Naive thymus-derived CD4-positive, alpha-beta T cell (primary cell): ENCODE data around the gene TRUB1. TPM values are rescaled to one million over a fixed set of nuclear protein-coding genes. Genes with fewer than 3 reads are reported as not detected.

Experiments
- ATAC-seq: fragments of 150-1000 bp; cut with Tn5 transposase; 2 replicates; pipeline ENCODE4 v1.10.0; 2021; ENCODE audit warnings: mild to moderate bottlenecking, moderate library complexity
- CTCF ChIA-PET: fragments of 350-600 bp; sonication (Branson Sonifier 250); formaldehyde crosslinking; loops from one replicate; lab custom pipeline; 2021; ENCODE audit warnings: antibody characterized with exemption; lab: Charles Lee
- POLR2A ChIA-PET: fragments of 350-600 bp; sonication (Branson Sonifier 250); formaldehyde crosslinking; loops from one replicate; lab custom pipeline; 2021; ENCODE audit warnings: antibody characterized with exemption, inconsistent platforms; lab: Charles Lee
- DNase-seq, 9 donors: peaks; one replicate each; pipeline versions ENCODE4 v3.0.0 to v3.0.0-alpha.2; 2020 to 2022; ENCODE audit warnings: mixed read lengths in 1 of 9
- H3K27ac ChIP-seq: one replicate; pipeline ENCODE4 v1.7.0; 2013; ENCODE audit warnings: mild to moderate bottlenecking, low read depth, low read length, moderate library complexity
- H3K27me3 ChIP-seq, 2 donors: one replicate each; pipeline ENCODE4 v1.7.0; 2013; ENCODE audit warnings: low read length in 2 of 2, mild to moderate bottlenecking in 2 of 2, moderate library complexity in 2 of 2; ENCODE audit not compliant: control insufficient read depth in 2 of 2, insufficient read depth in 2 of 2
- H3K36me3 ChIP-seq, 3 experiments: 1 replicate in 2 of 3; 2 replicates in 1 of 3; pipeline ENCODE4 v1.7.0; 2013; ENCODE audit warnings: low read length in 3 of 3, mild to moderate bottlenecking in 3 of 3, moderate library complexity in 1 of 3; ENCODE audit not compliant: insufficient read depth in 3 of 3, control insufficient read depth in 2 of 3
- H3K4me1 ChIP-seq, 2 donors: one replicate each; pipeline ENCODE4 v1.7.0; 2013; ENCODE audit warnings: low read length in 2 of 2, mild to moderate bottlenecking in 2 of 2, moderate library complexity in 1 of 2; ENCODE audit not compliant: control insufficient read depth in 2 of 2, insufficient read depth in 2 of 2
- H3K4me3 ChIP-seq: 2 replicates; pipeline ENCODE4 v1.7.0; 2013; ENCODE audit warnings: mild to moderate bottlenecking, low read length
- H3K9me3 ChIP-seq, 3 experiments: 1 replicate in 2 of 3; 2 replicates in 1 of 3; pipeline ENCODE4 v1.7.0; 2013; ENCODE audit warnings: low read length in 3 of 3; ENCODE audit not compliant: control insufficient read depth in 2 of 3
- H3K27ac Mint-ChIP-seq, 9 donors: one replicate each; pipeline ENCODE4 v1.8.0; 2020 to 2022; ENCODE audit warnings: mixed read lengths in 9 of 9, mild to moderate bottlenecking in 8 of 9, moderate library complexity in 5 of 9, inconsistent platforms in 2 of 9
- H3K27me3 Mint-ChIP-seq, 5 donors: one replicate each; pipeline ENCODE4 v1.8.0; 2021 to 2022; ENCODE audit warnings: mixed read lengths in 5 of 5, mild to moderate bottlenecking in 1 of 5
- H3K36me3 Mint-ChIP-seq, 5 donors: one replicate each; pipeline ENCODE4 v1.8.0; 2020 to 2022; ENCODE audit warnings: mixed read lengths in 5 of 5, mild to moderate bottlenecking in 3 of 5, inconsistent platforms in 1 of 5
- H3K4me1 Mint-ChIP-seq, 7 donors: one replicate each; pipeline ENCODE4 v1.8.0; 2020 to 2022; ENCODE audit warnings: mixed read lengths in 7 of 7, mild to moderate bottlenecking in 3 of 7, inconsistent platforms in 1 of 7
- H3K4me3 Mint-ChIP-seq, 10 donors: one replicate each; pipeline ENCODE4 v1.8.0; 2020 to 2022; ENCODE audit warnings: mild to moderate bottlenecking in 10 of 10, mixed read lengths in 10 of 10, moderate library complexity in 6 of 10, inconsistent platforms in 2 of 10
- H3K9me3 Mint-ChIP-seq, 11 donors: one replicate each; pipeline ENCODE4 v1.8.0; 2020 to 2022; ENCODE audit warnings: mixed read lengths in 11 of 11, mild to moderate bottlenecking in 4 of 11, inconsistent platforms in 1 of 11, moderate library complexity in 1 of 11
- intact Hi-C, 2 donors: fragments of 100-400 bp; cut with micrococcal nuclease; formaldehyde crosslinking; loops; one replicate each; pipeline ENCODE4 v1.15.1; 2023
- polyA plus RNA-seq, 2 donors: library from polyadenylated mRNA; unstranded; fragments of 300-500 nt; fragmentation: Illumina TruSeq; gene quantifications; one replicate each; pipeline ENCODE4 v1.2.3, GENCODE V29; 2021
- total RNA-seq, 6 experiments: library from RNA in 5 of 6; stranded (reverse) in 5 of 6; gene quantifications; 1 replicate in 5 of 6; 2 replicates in 1 of 6; pipeline ENCODE4 v1.2.3 and lab custom pipeline; 2021 to 2026

TRUB1 gene
- total and polyA plus RNA-seq, 7 experiments from 2014 or later, result 6.8 to 14.6 (median 11.2) TPM

DNA sequence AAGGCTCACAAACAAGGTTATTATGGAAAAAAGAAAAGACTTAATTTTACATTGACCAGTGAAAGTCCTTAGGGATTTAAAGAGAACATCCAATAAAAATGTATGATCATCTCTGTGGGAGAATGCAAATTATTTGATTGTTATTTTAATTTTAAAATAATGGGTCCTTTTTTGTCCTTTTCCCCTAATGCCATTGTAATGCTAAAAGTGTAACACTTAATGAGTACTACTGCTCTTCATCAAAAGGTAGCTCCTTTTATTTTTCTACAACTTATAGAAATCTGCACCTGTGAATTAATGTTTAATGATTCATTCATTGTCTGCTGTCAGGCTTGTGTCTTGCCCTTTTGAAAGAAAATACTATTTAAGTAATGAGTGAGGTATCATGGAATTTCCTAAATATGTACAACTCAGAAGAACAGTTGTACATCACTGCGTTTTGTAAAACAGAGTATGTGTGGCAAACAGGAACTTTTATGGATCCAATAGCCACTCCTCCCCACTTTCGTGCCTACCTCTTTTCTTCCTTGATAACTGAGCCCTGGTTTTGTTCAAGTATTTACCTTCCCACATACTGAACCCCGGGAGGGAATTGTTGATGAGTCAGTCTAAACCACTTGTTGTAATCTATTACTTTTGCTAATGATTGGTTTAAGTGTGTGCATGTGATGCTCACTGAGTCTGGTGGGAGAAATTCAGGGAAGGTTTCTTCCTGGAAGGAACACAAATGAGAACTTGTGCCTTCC, 19.9 kb upstream of the TRUB1 start:
- Histone ChIP-seq H3K36me3 (no peaks in the 10 kb centered on the region), H3K9me3 (no peaks in the 10 kb centered on the region), H3K27me3 (no peaks in the 10 kb centered on the region), H3K27ac (no peak overlapping the region), H3K4me1 (no peaks in the 10 kb centered on the region), H3K4me3 (no peak overlapping the region)
- Mint-ChIP-seq H3K27me3 (peaks cover 0 to 17% (median 8%) of the 10 kb centered on the region in 5 donors), H3K36me3 (no peaks in the 10 kb centered on the region), H3K9me3 (no peaks in the 10 kb centered on the region), H3K4me1 (peaks cover 0 to 14% (median 0%) of the 10 kb centered on the region in 7 donors), H3K27ac (no peak overlapping the region), H3K4me3 (no peak overlapping the region)
- DNase-seq (no peak), ATAC-seq (no peak)
- intact Hi-C loops, result no loop called here
- ChIA-PET CTCF (no interaction called here), POLR2A (interaction anchor here (0.8 kb wide), 1 partner anchor 82 kb away, joined by 3 read pairs; no protein-coding TSS in a partner anchor)

- DNase-seq (no peak), ATAC-seq (no peak)
- Mint-ChIP-seq H3K4me1 (peaks cover 0 to 4% (median 0%) of the 10 kb centered on the region in 7 donors), H3K27ac (no peak overlapping the region), H3K9me3 (no peaks in the 10 kb centered on the region), H3K27me3 (peaks cover 0 to 25% (median 17%) of the 10 kb centered on the region in 5 donors), H3K4me3 (no peak overlapping the region), H3K36me3 (no peaks in the 10 kb centered on the region)
- ChIA-PET CTCF (no interaction called here), POLR2A (no interaction called here)
- Histone ChIP-seq H3K9me3 (no peaks in the 10 kb centered on the region), H3K4me3 (no peak overlapping the region), H3K4me1 (no peaks in the 10 kb centered on the region), H3K27ac (no peak overlapping the region), H3K27me3 (no peaks in the 10 kb centered on the region), H3K36me3 (no peaks in the 10 kb centered on the region)
- intact Hi-C loops, result no loop called here
Measured at GRCh38 chr10:114920459-114920858, 17.5 kb upstream of the TRUB1 start.

GRCh38 chr10:114922003-114922402, 16.0 kb upstream of the TRUB1 start:
- peaks cover 0 to 9% (median 0%) of the 10 kb centered on the region in 7 donors for H3K4me1 Mint-ChIP-seq
- no peaks in the 10 kb centered on the region for H3K9me3 Mint-ChIP-seq
- DNase-seq (no peak), ATAC-seq (no peak)
- Histone ChIP-seq H3K36me3 (no peaks in the 10 kb centered on the region), H3K4me1 (no peaks in the 10 kb centered on the region), H3K4me3 (no peak overlapping the region), H3K9me3 (no peaks in the 10 kb centered on the region), H3K27ac (no peak overlapping the region), H3K27me3 (no peaks in the 10 kb centered on the region)
- intact Hi-C loops, result no loop called here
- peaks cover 0 to 34% (median 21%) of the 10 kb centered on the region in 5 donors for H3K27me3 Mint-ChIP-seq
- CTCF ChIA-PET, result no interaction called here
- no peak overlapping the region for H3K4me3 Mint-ChIP-seq
- no peaks in the 10 kb centered on the region for H3K36me3 Mint-ChIP-seq
- no peak overlapping the region for H3K27ac Mint-ChIP-seq
- POLR2A ChIA-PET, result no interaction called here

GRCh38 chr10:114923551-114923950, 14.4 kb upstream of the TRUB1 start:
- no peak for ATAC-seq
- DNase-seq, result no peak
- no peaks in the 10 kb centered on the region for H3K9me3 Mint-ChIP-seq
- H3K4me1 Mint-ChIP-seq, result peaks cover 0 to 9% (median 0%) of the 10 kb centered on the region in 7 donors
- H3K27me3 Mint-ChIP-seq, result peaks cover 2 to 36% (median 27%) of the 10 kb centered on the region in 5 donors
- no peak overlapping the region for H3K27ac Mint-ChIP-seq
- H3K4me1 ChIP-seq, result no peaks in the 10 kb centered on the region
- intact Hi-C loops, result no loop called here
- ChIA-PET CTCF (no interaction called here), POLR2A (interaction anchor here (0.6 kb wide), 1 partner anchor 146 kb away, joined by 3 read pairs; no protein-coding TSS in a partner anchor)
- H3K36me3 Mint-ChIP-seq, result no peaks in the 10 kb centered on the region
- no peaks in the 10 kb centered on the region for H3K27me3 ChIP-seq
- no peaks in the 10 kb centered on the region for H3K9me3 ChIP-seq
- H3K36me3 ChIP-seq, result no peaks in the 10 kb centered on the region
- H3K4me3 ChIP-seq, result no peak overlapping the region
- H3K27ac ChIP-seq, result no peak overlapping the region
- no peak overlapping the region for H3K4me3 Mint-ChIP-seq

DNA sequence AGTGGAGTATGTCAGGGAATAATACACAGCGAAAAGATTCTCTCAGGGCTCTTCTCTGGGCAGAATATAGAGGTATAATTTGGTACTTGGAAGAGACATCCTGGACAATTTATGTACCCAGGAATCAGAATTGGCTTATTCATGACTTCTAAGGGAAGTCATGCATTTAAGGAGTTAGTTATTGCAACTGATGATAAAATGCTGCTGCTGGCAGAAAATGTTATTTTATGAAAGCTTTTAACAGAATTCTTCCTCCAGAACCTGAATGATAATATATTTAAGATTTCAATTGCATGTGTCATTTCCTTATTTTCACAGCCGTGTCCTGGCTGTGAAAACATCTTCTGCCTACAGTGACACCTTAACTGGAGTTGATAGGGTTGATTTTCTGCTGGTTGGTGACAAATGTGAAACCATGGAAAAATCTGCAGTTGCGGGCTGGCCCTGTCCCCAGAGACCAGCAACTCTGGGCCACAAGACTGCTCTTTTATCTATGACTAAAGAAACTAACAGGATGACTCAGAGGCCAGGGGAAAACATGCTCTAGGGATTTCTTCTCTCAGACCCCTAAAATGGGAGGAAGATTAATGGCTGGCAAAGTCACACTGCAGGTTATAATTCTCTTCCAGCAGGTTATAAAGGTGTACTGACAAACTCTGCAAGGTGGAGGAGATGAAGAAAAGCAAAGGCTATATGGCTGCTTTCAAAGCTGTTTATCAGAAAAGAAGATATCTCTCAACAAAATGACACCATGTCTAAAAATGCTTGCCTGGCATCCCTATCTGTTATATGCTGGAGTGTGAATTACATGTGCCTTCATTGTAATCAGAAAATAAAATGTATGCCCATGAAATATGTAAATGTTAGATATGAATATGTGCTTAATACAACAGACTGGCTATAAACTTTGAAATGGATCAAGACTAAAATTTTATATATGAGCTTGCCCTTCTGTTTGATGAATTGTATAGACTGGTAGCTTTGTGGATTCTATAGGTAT, 12.1 kb upstream of the TRUB1 start:
- ATAC-seq (no peak), DNase-seq (peak in 1 of 9 donors; percentile 40)
- H3K9me3 Mint-ChIP-seq, result peaks cover 0 to 1% (median 0%) of the 10 kb centered on the region in 11 donors
- H3K27me3 Mint-ChIP-seq, result peaks cover 2 to 33% (median 27%) of the 10 kb centered on the region in 5 donors
- H3K4me1 Mint-ChIP-seq, result peaks cover 0 to 9% (median 0%) of the 10 kb centered on the region in 7 donors
- Histone ChIP-seq H3K27me3 (no peaks in the 10 kb centered on the region), H3K36me3 (no peaks in the 10 kb centered on the region), H3K27ac (no peak overlapping the region), H3K4me3 (no peak overlapping the region), H3K4me1 (no peaks in the 10 kb centered on the region), H3K9me3 (no peaks in the 10 kb centered on the region)
- ChIA-PET POLR2A (no interaction called here), CTCF (no interaction called here)
- intact Hi-C loops, result no loop called here
- no peak overlapping the region for H3K27ac Mint-ChIP-seq
- no peaks in the 10 kb centered on the region for H3K36me3 Mint-ChIP-seq
- no peak overlapping the region for H3K4me3 Mint-ChIP-seq

- CTCF ChIA-PET, result no interaction called here
- ATAC-seq (no peak), DNase-seq (no peak)
- Histone ChIP-seq H3K27ac (no peak overlapping the region), H3K4me3 (no peak overlapping the region), H3K9me3 (no peaks in the 10 kb centered on the region), H3K4me1 (no peaks in the 10 kb centered on the region), H3K36me3 (no peaks in the 10 kb centered on the region), H3K27me3 (no peaks in the 10 kb centered on the region)
- no peak overlapping the region for H3K27ac Mint-ChIP-seq
- peaks cover 0 to 9% (median 0%) of the 10 kb centered on the region in 7 donors for H3K4me1 Mint-ChIP-seq
- POLR2A ChIA-PET, result no interaction called here
- peaks cover 2 to 22% (median 19%) of the 10 kb centered on the region in 5 donors for H3K27me3 Mint-ChIP-seq
- peaks cover 0 to 5% (median 0%) of the 10 kb centered on the region in 11 donors for H3K9me3 Mint-ChIP-seq
- H3K36me3 Mint-ChIP-seq, result no peaks in the 10 kb centered on the region
- intact Hi-C loops, result no loop called here
- no peak overlapping the region for H3K4me3 Mint-ChIP-seq
Measured at GRCh38 chr10:114928818-114929217, 9.2 kb upstream of the TRUB1 start.
